Activated CD8-positive, alpha-beta memory T cell treated with anti-CD3 and anti-CD28 coated beads for 36 hours (primary cell): Measurements from ENCODE around the gene CAV2. TPM values are rescaled to one million over a fixed set of nuclear protein-coding genes. Genes with fewer than 3 reads are reported as not detected.

Source experiments
- CTCF ChIA-PET: fragments of 350-600 bp; sonication (Branson Sonifier 250); formaldehyde crosslinking; loops from one replicate; lab custom pipeline; 2021; ENCODE audit warnings: antibody characterized with exemption; lab: Charles Lee
- POLR2A ChIA-PET: fragments of 350-600 bp; sonication (Branson Sonifier 250); formaldehyde crosslinking; loops from one replicate; lab custom pipeline; 2021; ENCODE audit warnings: antibody characterized with exemption; lab: Charles Lee
- total RNA-seq, 2 experiments: library from RNA; stranded (reverse); gene quantifications; one replicate each; pipeline ENCODE4 v1.2.3, GENCODE V29; 2021

CAV2 gene
- total RNA-seq, 2 experiments from 2014 or later, result 0.27 TPM; not detected in 1

GRCh38 chr7:116517626-116518025, 18.1 kb downstream of the CAV2 start:
- ChIA-PET CTCF (no interaction called here), POLR2A (no interaction called here)

- CTCF ChIA-PET, result no interaction called here
- POLR2A ChIA-PET, result no interaction called here
These were observed 19.4 kb downstream of the CAV2 start for GRCh38 chr7:116518961-116519360.

DNA sequence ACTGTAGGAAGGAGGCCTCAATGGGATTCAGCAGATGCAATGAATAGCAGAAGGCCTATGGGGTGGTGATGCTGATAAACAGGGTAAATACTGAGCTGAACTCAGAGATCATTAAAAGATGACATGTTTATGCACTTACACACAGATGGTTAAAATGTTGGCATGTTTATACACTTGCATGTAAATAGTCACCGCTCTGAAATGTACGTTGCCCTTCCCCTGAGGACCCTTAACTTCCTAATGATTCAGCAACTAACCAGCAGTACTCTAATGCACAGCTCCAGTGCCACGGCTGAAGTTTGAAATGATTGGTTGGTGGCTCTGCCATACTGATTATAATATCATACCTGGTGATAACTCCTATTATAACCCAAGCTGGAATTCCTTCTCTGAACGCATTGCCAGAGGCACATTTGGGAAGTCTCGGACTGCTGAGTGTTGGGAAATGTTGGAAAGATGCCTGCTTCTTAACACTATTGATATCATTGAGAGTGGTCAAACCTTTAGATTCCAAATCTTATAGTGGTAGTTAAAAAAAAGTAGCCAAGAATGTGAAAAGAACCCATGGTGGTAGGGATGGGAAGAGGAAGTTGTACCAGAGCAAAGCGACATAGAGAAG, 21.6 kb downstream of the CAV2 start:
- CTCF ChIA-PET, result no interaction called here

GRCh38 chr7:116522247-116522646, 22.7 kb downstream of the CAV2 start:
- ChIA-PET POLR2A (no interaction called here), CTCF (no interaction called here)

More for the DNA sequence above, 21.6 kb downstream of the CAV2 start:
- POLR2A ChIA-PET, result no interaction called here

DNA sequence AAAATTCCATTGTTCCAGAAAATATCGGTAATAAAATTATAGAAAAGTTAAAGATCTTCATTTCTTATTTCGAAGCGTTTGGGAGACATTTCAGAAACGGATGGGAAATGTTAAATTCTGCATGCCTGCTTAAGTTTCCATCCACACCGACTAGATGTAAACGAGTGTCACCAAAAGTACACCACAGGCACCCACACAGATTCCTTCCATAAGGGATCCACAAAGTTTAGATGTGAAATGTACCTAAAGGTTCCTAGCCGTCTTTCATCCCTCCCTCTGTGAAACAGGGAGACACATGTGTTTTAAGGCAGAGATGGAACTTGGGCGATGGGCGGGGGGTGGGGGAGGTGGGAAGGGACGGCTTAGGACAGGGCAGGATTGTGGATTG, 24.7 kb downstream of the CAV2 start:
- CTCF ChIA-PET, result no interaction called here

DNA sequence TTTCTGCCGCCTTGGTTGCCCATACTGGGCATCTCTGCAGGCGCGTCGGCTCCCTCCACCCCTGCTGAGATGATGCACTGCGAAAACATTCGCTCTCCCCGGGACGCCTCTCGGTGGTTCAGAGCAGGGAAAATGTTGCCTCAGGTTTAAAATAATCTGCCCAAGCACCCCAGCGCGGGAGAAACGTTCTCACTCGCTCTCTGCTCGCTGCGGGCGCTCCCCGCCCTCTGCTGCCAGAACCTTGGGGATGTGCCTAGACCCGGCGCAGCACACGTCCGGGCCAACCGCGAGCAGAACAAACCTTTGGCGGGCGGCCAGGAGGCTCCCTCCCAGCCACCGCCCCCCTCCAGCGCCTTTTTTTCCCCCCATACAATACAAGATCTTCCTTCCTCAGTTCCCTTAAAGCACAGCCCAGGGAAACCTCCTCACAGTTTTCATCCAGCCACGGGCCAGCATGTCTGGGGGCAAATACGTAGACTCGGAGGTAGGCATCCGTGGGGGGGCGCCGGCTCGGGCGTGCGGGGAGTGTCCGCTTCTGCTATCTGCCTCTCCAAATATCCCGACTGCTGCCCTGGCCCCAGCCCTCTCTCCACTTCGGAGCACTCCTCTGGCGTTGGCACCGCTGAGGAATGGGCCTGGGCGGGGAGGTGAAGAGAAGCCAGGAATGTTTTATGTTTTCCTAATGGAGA, 25.2 kb downstream of the CAV2 start, which contains the start of gene CAV1:
Gene CAV1, plus strand, starts transcription at position 428 of the 689 bp plus-strand sequence. Its CDS starts 27 bp downstream, at position 455.
- ChIA-PET POLR2A (no interaction called here), CTCF (interaction anchor here (1.0 kb wide), 1 partner anchor 266 kb away, joined by 5 read pairs; no protein-coding TSS in a partner anchor)

More for the DNA sequence above, 24.7 kb downstream of the CAV2 start:
- POLR2A ChIA-PET, result no interaction called here

GRCh38 chr7:116525298-116525912, 25.9 kb downstream of the CAV2 start:
- CTCF ChIA-PET, result interaction anchor here (0.5 to 1.7 kb wide), 11 partner anchors 16 to 330 kb away, joined by 3 to 5 read pairs (median 5); no protein-coding TSS in a partner anchor
- POLR2A ChIA-PET, result no interaction called here

GRCh38 chr7:116525913-116526861, 26.6 kb downstream of the CAV2 start:
- POLR2A ChIA-PET, result interaction anchor here (1.1 kb wide), 1 partner anchor 51 kb away, joined by 3 read pairs; no protein-coding TSS in a partner anchor

GRCh38 chr7:116526897-116527296, 27.4 kb downstream of the CAV2 start:
- CTCF ChIA-PET, result interaction anchor here (0.7 to 1.9 kb wide), 12 partner anchors 15 to 369 kb away, joined by 3 to 6 read pairs (median 5); partner anchors contain the start of gene TES
- POLR2A ChIA-PET, result interaction anchor here (1.1 kb wide), 1 partner anchor 50 kb away, joined by 3 read pairs; no protein-coding TSS in a partner anchor

More at GRCh38 chr7:116525913-116526861, 26.6 kb downstream of the CAV2 start:
- CTCF ChIA-PET, result interaction anchor here (0.5 to 1.9 kb wide), 18 partner anchors 12 to 330 kb away, joined by 3 to 6 read pairs (median 4); partner anchors contain the start of gene TES

GRCh38 chr7:116527521-116527920, 28.0 kb downstream of the CAV2 start:
- POLR2A ChIA-PET, result interaction anchor here (1.1 kb wide), 1 partner anchor 50 kb away, joined by 3 read pairs; no protein-coding TSS in a partner anchor
- CTCF ChIA-PET, result interaction anchor here (0.7 to 1.9 kb wide), 2 partner anchors 269 to 370 kb away, joined by 3 to 6 read pairs; no protein-coding TSS in a partner anchor

DNA sequence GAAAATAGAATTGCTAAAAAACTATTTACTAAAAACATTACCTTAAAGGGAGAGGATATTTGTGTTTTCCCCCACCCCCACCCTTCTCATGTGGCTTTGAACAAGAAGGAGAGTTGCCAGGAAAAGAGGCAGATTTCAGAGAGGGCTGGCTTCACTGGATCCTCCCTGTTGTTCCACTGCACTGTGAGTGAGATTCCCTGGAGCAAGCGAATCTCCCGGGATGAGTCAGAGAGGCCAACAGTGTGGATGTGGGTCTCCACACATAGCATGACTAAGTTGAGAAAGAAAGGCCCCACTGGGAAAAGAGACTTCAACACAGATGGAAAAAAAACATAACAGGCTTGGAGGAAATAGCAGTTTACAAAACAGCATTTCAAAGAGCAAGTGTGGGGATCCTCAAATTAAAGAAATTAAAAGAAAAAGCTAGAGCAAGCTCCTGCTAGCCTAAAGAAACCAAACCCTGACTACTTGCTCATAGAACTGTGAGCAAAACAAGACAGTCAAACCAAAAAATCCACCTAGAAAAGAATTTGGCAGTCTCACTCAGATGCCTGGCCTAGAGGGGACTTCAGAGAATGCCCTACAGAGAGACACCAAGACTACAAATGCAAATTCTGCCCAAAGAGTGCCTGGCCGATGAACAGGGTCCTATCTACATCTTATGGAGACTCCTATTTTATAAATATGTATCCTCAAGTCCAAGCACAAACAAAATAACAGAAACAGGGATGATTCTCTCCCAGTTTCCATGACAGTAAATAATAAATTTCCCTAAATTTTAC, 28.7 kb downstream of the CAV2 start:
- ChIA-PET CTCF (no interaction called here), POLR2A (no interaction called here)

- CTCF ChIA-PET, result no interaction called here
- POLR2A ChIA-PET, result no interaction called here
These were observed 29.7 kb downstream of the CAV2 start for GRCh38 chr7:116529250-116529649.

GRCh38 chr7:116530107-116530820, 30.7 kb downstream of the CAV2 start:
- CTCF ChIA-PET, result no interaction called here

DNA sequence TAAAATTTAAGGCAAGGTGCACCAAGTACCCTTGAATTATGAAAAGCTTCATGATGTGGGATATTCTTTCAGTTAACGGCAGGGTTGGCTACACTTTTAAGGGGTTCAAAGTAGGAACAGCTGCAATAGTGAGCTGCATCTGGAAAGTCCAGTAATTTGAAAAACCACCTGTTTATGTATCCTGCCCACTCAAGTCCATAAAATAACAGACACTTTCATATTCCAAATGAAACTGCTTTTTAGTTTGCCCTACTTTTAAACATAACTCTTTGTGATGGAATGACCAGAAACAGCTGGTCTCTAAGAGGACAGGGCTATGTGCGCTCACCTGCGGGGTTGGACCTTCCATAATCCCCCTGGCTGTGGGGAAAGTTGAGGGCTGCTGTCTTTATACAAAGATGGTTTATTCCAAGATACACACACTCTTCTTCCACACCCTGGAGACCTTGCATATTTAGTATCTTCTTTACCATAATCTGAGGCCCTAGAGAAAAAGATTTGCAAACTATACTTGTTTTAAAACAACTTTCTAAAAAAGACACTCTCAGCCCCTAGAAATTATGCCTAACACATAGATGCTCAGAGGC, 32.7 kb downstream of the CAV2 start:
- CTCF ChIA-PET, result no interaction called here
- POLR2A ChIA-PET, result no interaction called here

More at GRCh38 chr7:116530107-116530820, 30.7 kb downstream of the CAV2 start:
- POLR2A ChIA-PET, result no interaction called here

- ChIA-PET CTCF (no interaction called here), POLR2A (no interaction called here)
These were observed 35.3 kb downstream of the CAV2 start for GRCh38 chr7:116534790-116535189.

DNA sequence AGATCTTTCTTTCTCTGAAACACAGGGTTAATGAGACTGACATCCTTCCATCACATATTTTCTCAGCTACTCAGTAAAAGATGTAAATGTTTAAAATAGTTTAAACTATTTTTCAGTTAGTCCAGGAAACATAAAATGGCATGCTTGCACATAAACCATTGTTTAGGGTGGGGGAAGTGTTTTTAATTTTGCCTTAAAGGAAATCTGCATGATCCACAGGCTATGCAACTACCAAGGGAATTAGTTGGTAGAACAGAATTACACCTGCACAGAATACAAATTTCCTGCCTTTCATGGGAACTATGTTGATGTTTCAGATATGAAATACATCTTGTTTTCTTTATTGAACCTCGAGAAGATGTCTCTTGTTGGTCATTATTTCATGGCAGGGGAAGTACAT, 35.9 kb downstream of the CAV2 start:
- POLR2A ChIA-PET, result no interaction called here
- CTCF ChIA-PET, result no interaction called here

- ChIA-PET CTCF (no interaction called here), POLR2A (no interaction called here)
These were observed 38.6 kb downstream of the CAV2 start for GRCh38 chr7:116538138-116538537.
